ENCODE data around the gene SLX4IP.

The SLX4IP gene

DNA sequence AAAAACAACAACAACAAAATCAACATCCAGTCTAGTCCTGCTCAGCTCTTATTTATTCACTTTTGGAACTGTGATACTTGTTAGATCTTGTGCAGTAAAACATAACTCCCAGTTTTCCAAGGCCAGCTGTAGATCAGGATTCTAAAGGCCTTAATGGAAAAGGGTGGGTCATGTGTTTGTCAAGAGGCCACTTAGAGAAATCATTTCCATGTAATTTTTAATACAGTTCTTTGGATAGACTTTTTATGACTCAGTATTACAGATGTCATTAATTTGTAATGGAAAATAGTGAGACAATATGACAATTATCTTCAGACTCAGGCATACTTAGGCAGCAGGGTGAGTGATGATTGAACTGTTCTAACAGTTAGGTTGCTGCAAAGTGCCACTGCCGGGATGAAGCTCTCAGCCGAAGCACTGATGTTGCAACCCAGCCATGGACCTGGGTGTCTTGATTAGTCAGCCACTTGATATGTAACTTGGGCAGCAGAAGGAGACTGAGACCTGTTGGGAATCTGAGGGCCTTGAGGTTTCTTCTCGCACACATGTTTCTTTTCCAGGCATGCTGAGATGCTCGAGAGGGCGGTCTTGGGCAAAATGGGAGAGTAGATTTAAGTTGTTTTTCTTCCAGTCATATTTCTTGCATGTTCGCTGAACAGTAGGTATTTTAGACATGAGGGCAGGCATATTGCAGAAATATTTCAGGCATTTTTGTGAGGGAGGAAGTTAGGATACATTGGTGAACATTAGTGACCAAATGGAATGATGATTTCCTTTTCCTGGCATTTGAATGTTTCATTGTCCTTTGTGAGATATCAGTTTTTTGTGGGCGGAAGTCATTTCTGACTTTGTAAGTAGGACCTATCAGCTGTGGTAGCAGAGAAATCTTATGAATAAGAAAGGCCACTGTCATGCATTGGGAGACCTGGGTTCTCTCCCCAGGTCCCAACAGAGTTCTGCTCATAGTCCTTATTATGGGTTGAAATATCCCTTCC lies 52.3 kb downstream of the SLX4IP start:
- ChIA-PET POLR2A (no interaction called here), CTCF (interaction anchor here (0.5 to 1.1 kb wide), 2 partner anchors 34 to 573 kb away, joined by 3 read pairs; no protein-coding TSS in a partner anchor)
- Histone ChIP-seq H3K9me3 (ENCODE audit: control insufficient read depth, insufficient read depth, low read depth, low read length) (no peaks in the 10 kb centered on the region), H3K36me3 (ENCODE audit: control insufficient read depth in 2 of 2, insufficient read depth in 1 of 2, low read length in 2 of 2) (no peaks in the 10 kb centered on the region; a peak in 1 of 3 replicates), H3K4me1 (ENCODE audit: control insufficient read depth, insufficient read depth, low read length) (peaks cover 5% of the 10 kb centered on the region; the same call in 1 of the 2 replicates), H3K27ac (ENCODE audit: extremely low read depth, low read depth, low read length) (no peak overlapping the region), H3K4me3 (ENCODE audit: low read depth, low read length) (no peak overlapping the region)
- TF ChIP-seq, protein P1, sequence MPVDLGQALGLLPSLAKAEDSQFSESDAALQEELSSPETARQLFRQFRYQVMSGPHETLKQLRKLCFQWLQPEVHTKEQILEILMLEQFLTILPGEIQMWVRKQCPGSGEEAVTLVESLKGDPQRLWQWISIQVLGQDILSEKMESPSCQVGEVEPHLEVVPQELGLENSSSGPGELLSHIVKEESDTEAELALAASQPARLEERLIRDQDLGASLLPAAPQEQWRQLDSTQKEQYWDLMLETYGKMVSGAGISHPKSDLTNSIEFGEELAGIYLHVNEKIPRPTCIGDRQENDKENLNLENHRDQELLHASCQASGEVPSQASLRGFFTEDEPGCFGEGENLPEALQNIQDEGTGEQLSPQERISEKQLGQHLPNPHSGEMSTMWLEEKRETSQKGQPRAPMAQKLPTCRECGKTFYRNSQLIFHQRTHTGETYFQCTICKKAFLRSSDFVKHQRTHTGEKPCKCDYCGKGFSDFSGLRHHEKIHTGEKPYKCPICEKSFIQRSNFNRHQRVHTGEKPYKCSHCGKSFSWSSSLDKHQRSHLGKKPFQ (tag by site-specific recombination; IDR thresholded peaks at IDR 0.05): no peak
- TF ChIP-seq KLF1 (tag by site-specific recombination; IDR thresholded peaks at IDR 0.05): no peak
- no peak for TF ChIP-seq ZNF16 (tag by site-specific recombination; IDR thresholded peaks at IDR 0.05; ENCODE audit: low read depth)

DNA sequence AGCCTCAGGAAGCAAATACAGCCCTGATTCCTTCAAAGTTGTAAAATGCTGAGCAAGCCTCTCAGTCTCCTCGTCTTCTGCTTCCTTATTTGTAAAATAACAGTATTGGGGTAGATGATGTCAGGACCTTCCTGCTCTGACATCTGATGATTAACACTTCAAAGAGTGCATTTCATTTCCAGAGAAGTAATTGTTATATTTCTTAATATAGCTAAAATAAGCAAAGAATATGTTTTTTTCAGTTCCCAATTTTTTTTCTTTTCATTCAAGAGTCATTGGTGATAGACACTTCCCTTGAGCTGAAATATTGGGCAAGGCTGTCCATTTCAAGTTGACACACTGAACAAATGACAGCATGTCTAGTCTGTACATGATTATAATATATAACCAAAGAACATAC lies 53.4 kb downstream of the SLX4IP start:
- no peaks in the 10 kb centered on the region; the same call in 1 of the 2 replicates for H3K4me1 ChIP-seq (ENCODE audit: control insufficient read depth, insufficient read depth, low read length)
- CTCF ChIA-PET: interaction anchor here (0.6 to 1.1 kb wide), 3 partner anchors 35 to 1055 kb away, joined by 3 to 7 read pairs (median 3); no protein-coding TSS in a partner anchor
- POLR2A ChIA-PET: no interaction called here

More for the DNA sequence above, 53.4 kb downstream of the SLX4IP start:
- Histone ChIP-seq H3K4me3 (ENCODE audit: low read depth, low read length) (no peak overlapping the region), H3K9me3 (ENCODE audit: control insufficient read depth, insufficient read depth, low read depth, low read length) (no peaks in the 10 kb centered on the region), H3K27ac (ENCODE audit: extremely low read depth, low read depth, low read length) (no peak overlapping the region), H3K36me3 (ENCODE audit: control insufficient read depth in 2 of 2, insufficient read depth in 1 of 2, low read length in 2 of 2) (no peaks in the 10 kb centered on the region; a peak in 1 of 3 replicates)
- no peak for TF ChIP-seq KLF16 (tag by site-specific recombination; IDR thresholded peaks at IDR 0.05)
- TF ChIP-seq ZSCAN30 (tag by site-specific recombination; IDR thresholded peaks at IDR 0.05): no peak
- TF ChIP-seq ZNF174 (tag by site-specific recombination; IDR thresholded peaks at IDR 0.05): no peak
- no peak for TF ChIP-seq ZNF132 (tag by site-specific recombination; IDR thresholded peaks at IDR 0.05; ENCODE audit: borderline replicate concordance)
- TF ChIP-seq, protein P2, sequence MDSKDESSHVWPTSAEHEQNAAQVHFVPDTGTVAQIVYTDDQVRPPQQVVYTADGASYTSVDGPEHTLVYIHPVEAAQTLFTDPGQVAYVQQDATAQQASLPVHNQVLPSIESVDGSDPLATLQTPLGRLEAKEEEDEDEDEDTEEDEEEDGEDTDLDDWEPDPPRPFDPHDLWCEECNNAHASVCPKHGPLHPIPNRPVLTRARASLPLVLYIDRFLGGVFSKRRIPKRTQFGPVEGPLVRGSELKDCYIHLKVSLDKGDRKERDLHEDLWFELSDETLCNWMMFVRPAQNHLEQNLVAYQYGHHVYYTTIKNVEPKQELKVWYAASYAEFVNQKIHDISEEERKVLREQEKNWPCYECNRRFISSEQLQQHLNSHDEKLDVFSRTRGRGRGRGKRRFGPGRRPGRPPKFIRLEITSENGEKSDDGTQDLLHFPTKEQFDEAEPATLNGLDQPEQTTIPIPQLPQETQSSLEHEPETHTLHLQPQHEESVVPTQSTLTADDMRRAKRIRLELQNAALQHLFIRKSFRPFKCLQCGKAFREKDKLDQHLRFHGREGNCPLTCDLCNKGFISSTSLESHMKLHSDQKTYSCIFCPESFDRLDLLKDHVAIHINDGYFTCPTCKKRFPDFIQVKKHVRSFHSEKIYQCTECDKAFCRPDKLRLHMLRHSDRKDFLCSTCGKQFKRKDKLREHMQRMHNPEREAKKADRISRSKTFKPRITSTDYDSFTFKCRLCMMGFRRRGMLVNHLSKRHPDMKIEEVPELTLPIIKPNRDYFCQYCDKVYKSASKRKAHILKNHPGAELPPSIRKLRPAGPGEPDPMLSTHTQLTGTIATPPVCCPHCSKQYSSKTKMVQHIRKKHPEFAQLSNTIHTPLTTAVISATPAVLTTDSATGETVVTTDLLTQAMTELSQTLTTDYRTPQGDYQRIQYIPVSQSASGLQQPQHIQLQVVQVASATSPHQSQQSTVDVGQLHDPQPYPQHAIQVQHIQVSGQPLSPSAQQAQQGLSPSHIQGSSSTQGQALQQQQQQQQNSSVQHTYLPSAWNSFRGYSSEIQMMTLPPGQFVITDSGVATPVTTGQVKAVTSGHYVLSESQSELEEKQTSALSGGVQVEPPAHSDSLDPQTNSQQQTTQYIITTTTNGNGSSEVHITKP (tag by site-specific recombination; IDR thresholded peaks at IDR 0.05): no peak
- TF ChIP-seq, protein P3, sequence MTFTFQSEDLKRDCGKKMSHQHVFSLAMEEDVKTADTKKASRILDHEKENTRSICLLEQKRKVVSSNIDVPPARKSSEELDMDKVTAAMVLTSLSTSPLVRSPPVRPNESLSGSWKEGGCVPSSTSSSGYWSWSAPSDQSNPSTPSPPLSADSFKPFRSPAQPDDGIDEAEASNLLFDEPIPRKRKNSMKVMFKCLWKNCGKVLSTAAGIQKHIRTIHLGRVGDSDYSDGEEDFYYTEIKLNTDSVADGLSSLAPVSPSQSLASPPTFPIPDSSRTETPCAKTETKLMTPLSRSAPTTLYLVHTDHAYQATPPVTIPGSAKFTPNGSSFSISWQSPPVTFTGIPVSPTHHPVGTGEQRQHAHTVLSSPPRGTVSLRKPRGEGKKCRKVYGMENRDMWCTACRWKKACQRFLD (tag by site-specific recombination; IDR thresholded peaks at IDR 0.05): no peak
- TF ChIP-seq ZNF366 (tag by site-specific recombination; conservative IDR thresholded peaks at IDR 0.05): no peak
- TF ChIP-seq TCF7L2 (IDR thresholded peaks at IDR 0.05; ENCODE audit: borderline replicate concordance, low read depth, low read length): no peak
- no peak for TF ChIP-seq ZNF501 (tag by site-specific recombination; IDR thresholded peaks at IDR 0.05)
- TF ChIP-seq, protein P4, sequence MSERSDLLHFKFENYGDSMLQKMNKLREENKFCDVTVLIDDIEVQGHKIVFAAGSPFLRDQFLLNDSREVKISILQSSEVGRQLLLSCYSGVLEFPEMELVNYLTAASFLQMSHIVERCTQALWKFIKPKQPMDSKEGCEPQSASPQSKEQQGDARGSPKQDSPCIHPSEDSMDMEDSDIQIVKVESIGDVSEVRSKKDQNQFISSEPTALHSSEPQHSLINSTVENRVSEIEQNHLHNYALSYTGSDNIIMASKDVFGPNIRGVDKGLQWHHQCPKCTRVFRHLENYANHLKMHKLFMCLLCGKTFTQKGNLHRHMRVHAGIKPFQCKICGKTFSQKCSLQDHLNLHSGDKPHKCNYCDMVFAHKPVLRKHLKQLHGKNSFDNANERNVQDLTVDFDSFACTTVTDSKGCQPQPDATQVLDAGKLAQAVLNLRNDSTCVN (tag by site-specific recombination; optimal IDR thresholded peaks at IDR 0.05): no peak
- no peak for TF ChIP-seq SP2 (tag by site-specific recombination; IDR thresholded peaks at IDR 0.05)
- no peak for TF ChIP-seq ZNF248 (tag by site-specific recombination; IDR thresholded peaks at IDR 0.05)
- TF ChIP-seq ZNF626 (tag by site-specific recombination; IDR thresholded peaks at IDR 0.05): no peak
- TF ChIP-seq ZNF600 (tag by site-specific recombination; IDR thresholded peaks at IDR 0.05): no peak
- TF ChIP-seq ZNF354C (tag by site-specific recombination; IDR thresholded peaks at IDR 0.05; ENCODE audit: borderline replicate concordance, low read depth): no peak
- TF ChIP-seq MZF1 (tag by site-specific recombination; IDR thresholded peaks at IDR 0.05; ENCODE audit: borderline replicate concordance): no peak

Measured in HEK293 (cell line).